AG04449 (cell line): ENCODE results near the gene ASCL2.
A peak's percentile ranks its signal among the peaks of the same experiment; 100 is the strongest.

ENCODE experiments used
- CTCF ChIA-PET: fragments of 350-600 bp; formaldehyde crosslinking; extraction: SDS; loops from one replicate; lab custom pipeline; 2021; ENCODE audit warnings: antibody characterized with exemption; lab: Yijun Ruan, JAX
- POLR2A ChIA-PET: fragments of 400-600, 350-600 bp; formaldehyde crosslinking; extraction: SDS; loops from one replicate; lab custom pipeline; 2020; ENCODE audit warnings: antibody characterized with exemption, inconsistent platforms; lab: Yijun Ruan, JAX
- DNase-seq: peaks from one replicate; pipeline ENCODE4 v3.0.0-alpha.2; 2010; ENCODE audit warnings: low read depth, low spot score
- H3K4me3 ChIP-seq: 2 replicates; pipeline ENCODE4 v1.5.1; 2011; ENCODE audit warnings: low read depth, mild to moderate bottlenecking, control low read depth, low read length
- CTCF ChIP-seq: IDR thresholded peaks from one replicate; pipeline ENCODE4 v1.5.1; 2011; ENCODE audit warnings: mild to moderate bottlenecking, moderate library complexity, low read length, control low read depth, inconsistent platforms; ENCODE audit not compliant: insufficient read depth; ENCODE audit errors: missing control alignments

Gene ASCL2

GRCh38 chr11:2309251-2310072 is 39.1 kb upstream of the ASCL2 start:
- no peak for TF ChIP-seq CTCF
- POLR2A ChIA-PET: no interaction called here
- no peak overlapping the region for H3K4me3 ChIP-seq
- DNase-seq: no peak
- CTCF ChIA-PET: interaction anchor here (12.3 kb wide), 1 partner anchor 111 kb away, joined by 381 read pairs; no protein-coding TSS in a partner anchor

- no peak for DNase-seq
- ChIA-PET CTCF (interaction anchor here (12.3 kb wide), 1 partner anchor 112 kb away, joined by 381 read pairs; no protein-coding TSS in a partner anchor), POLR2A (no interaction called here)
- H3K4me3 ChIP-seq: no peak overlapping the region
- TF ChIP-seq CTCF: no peak
Measured at GRCh38 chr11:2308713-2309112, 38.3 kb upstream of the ASCL2 start.

GRCh38 chr11:2307501-2308331 is 37.3 kb upstream of the ASCL2 start:
- H3K4me3 ChIP-seq: no peak overlapping the region
- POLR2A ChIA-PET: no interaction called here
- no peak for TF ChIP-seq CTCF
- CTCF ChIA-PET: interaction anchor here (3.2 to 12.3 kb wide), 2 partner anchors 113 to 114 kb away, joined by 26 to 381 read pairs; no protein-coding TSS in a partner anchor
- no peak for DNase-seq

- no peak overlapping the region for H3K4me3 ChIP-seq
- no peak for DNase-seq
- CTCF ChIA-PET: interaction anchor here (1.4 to 12.3 kb wide), 6 partner anchors 9 to 225 kb away, joined by 9 to 381 read pairs (median 19); partner anchors contain the start of gene TSSC4
- POLR2A ChIA-PET: interaction anchor here (1.0 kb wide), 1 partner anchor 101 kb away, joined by 3 read pairs; no protein-coding TSS in a partner anchor
- no peak for TF ChIP-seq CTCF
Measured at GRCh38 chr11:2306877-2307500, 36.6 kb upstream of the ASCL2 start.

GRCh38 chr11:2306452-2306823 is 36.0 kb upstream of the ASCL2 start:
- TF ChIP-seq CTCF: no peak
- peak overlapping the region; percentile 30 for H3K4me3 ChIP-seq
- peak; percentile 24 for DNase-seq
- POLR2A ChIA-PET: interaction anchor here (0.7 to 1.8 kb wide), 4 partner anchors 29 to 101 kb away, joined by 3 to 9 read pairs (median 4); partner anchors contain the start of gene TSSC4
- CTCF ChIA-PET: interaction anchor here (0.7 to 12.3 kb wide), 10 partner anchors 8 to 225 kb away, joined by 3 to 381 read pairs (median 12); partner anchors contain the start of gene TSSC4
